Measurements from ENCODE around the gene REG1B. TPM values are rescaled to one million over a fixed set of nuclear protein-coding genes. Genes with fewer than 3 reads are reported as not detected.

Gene REG1B
- total RNA-seq, 4 donors from 2014 or later: 1.4 TPM; not detected in 3

Other genes with a start within 250 kb of the REG1B start
- not detected for gene REG3G, start 62.3 kb downstream of the REG1B start, total RNA-seq
- not detected for gene REG1A, start 32.5 kb upstream of the REG1B start, total RNA-seq
- gene REG3A, start 71.8 kb upstream of the REG1B start, total RNA-seq: not detected